Activated CD8-positive, alpha-beta memory T cell treated with anti-CD3 and anti-CD28 coated beads for 24 hours (primary cell): Measurements from ENCODE around the gene TMEM115.
A peak's percentile ranks its signal among the peaks of the same experiment; 100 is the strongest.

Source experiments
- DNase-seq: peaks from one replicate; pipeline ENCODE4 v3.0.0-alpha.2; 2020

TMEM115 gene

GRCh38 chr3:50375258-50375931 is 16.1 kb upstream of the TMEM115 start:
- no peak for DNase-seq

GRCh38 chr3:50374363-50375257 is 15.3 kb upstream of the TMEM115 start:
- DNase-seq = no peak

- no peak for DNase-seq
Measured at GRCh38 chr3:50373146-50374051, 14.1 kb upstream of the TMEM115 start.

GRCh38 chr3:50372349-50372748 is 13.0 kb upstream of the TMEM115 start:
- no peak for DNase-seq

GRCh38 chr3:50371133-50371685 is 11.9 kb upstream of the TMEM115 start:
- no peak for DNase-seq

- DNase-seq = no peak
Measured at GRCh38 chr3:50370594-50370993, 11.3 kb upstream of the TMEM115 start.

- no peak for DNase-seq
Measured at GRCh38 chr3:50369012-50369670, 9.8 kb upstream of the TMEM115 start.

GRCh38 chr3:50365842-50366220 is 6.5 kb upstream of the TMEM115 start:
- no peak for DNase-seq

GRCh38 chr3:50365080-50365841 is 5.9 kb upstream of the TMEM115 start:
- peak; percentile 96 for DNase-seq

GRCh38 chr3:50364573-50365079 is 5.3 kb upstream of the TMEM115 start:
- no peak for DNase-seq

- no peak for DNase-seq
Measured at GRCh38 chr3:50359760-50360110, 414 bp upstream of the TMEM115 start.

- no peak for DNase-seq
Measured at GRCh38 chr3:50358355-50358910, 888 bp downstream of the TMEM115 start.

GRCh38 chr3:50357481-50357880 is 1.8 kb downstream of the TMEM115 start:
- no peak for DNase-seq

GRCh38 chr3:50356553-50356952 is 2.8 kb downstream of the TMEM115 start:
- DNase-seq = no peak

GRCh38 chr3:50355829-50356552 is 3.3 kb downstream of the TMEM115 start:
- DNase-seq = no peak

GRCh38 chr3:50354850-50355249 is 4.5 kb downstream of the TMEM115 start:
- no peak for DNase-seq

- no peak for DNase-seq
Measured at GRCh38 chr3:50354186-50354764, 5.0 kb downstream of the TMEM115 start.

GRCh38 chr3:50353245-50354004 is 5.9 kb downstream of the TMEM115 start:
- no peak for DNase-seq

GRCh38 chr3:50352781-50353180 is 6.5 kb downstream of the TMEM115 start:
- DNase-seq = no peak
